HG02840 (cell line): ENCODE results near the gene NRDE2.
"Not testable (repeated sequence)": the region's sequence is repeated elsewhere in the genome, so short reads cannot be mapped to it uniquely, and the experiment has no call there.

Source experiments
- ATAC-seq: cut with Tn5 transposase; IDR thresholded peaks from one replicate; pipeline ENCODE4 v1.9.1; 2021; ENCODE audit warnings: mild to moderate bottlenecking, moderate library complexity, moderate number of reproducible peaks; ENCODE audit not compliant: unreplicated experiment, low FRiP score

The NRDE2 gene

GRCh38 chr14:90344331-90345238, 12.8 kb upstream of the NRDE2 start:
- no peak for ATAC-seq

- ATAC-seq, result no peak
Measured at GRCh38 chr14:90342327-90342726, 10.6 kb upstream of the NRDE2 start.

GRCh38 chr14:90341784-90342183, 10.0 kb upstream of the NRDE2 start:
- ATAC-seq, result no peak

- not testable (repeated sequence) for ATAC-seq
Measured at GRCh38 chr14:90341232-90341631, 9.5 kb upstream of the NRDE2 start.

- no peak for ATAC-seq
Measured at GRCh38 chr14:90336985-90337384, 5.2 kb upstream of the NRDE2 start.

GRCh38 chr14:90336401-90336800, 4.7 kb upstream of the NRDE2 start:
- ATAC-seq, result no peak

GRCh38 chr14:90332271-90332584, 487 bp upstream of the NRDE2 start:
- ATAC-seq, result no peak

- no peak for ATAC-seq
Measured at GRCh38 chr14:90330203-90331196, 1.2 kb downstream of the NRDE2 start.

- no peak for ATAC-seq
Measured at GRCh38 chr14:90321891-90322290, 9.8 kb downstream of the NRDE2 start.

GRCh38 chr14:90319634-90320541, 11.9 kb downstream of the NRDE2 start:
- ATAC-seq, result no peak

GRCh38 chr14:90319173-90319572, 12.6 kb downstream of the NRDE2 start:
- ATAC-seq, result no peak

- no peak for ATAC-seq
Measured at GRCh38 chr14:90318016-90318415, 13.7 kb downstream of the NRDE2 start.

GRCh38 chr14:90317286-90317685, 14.5 kb downstream of the NRDE2 start:
- no peak for ATAC-seq

- ATAC-seq, result no peak
Measured at GRCh38 chr14:90308561-90308960, 23.2 kb downstream of the NRDE2 start.

- ATAC-seq, result no peak
Measured at GRCh38 chr14:90305176-90305601, 26.6 kb downstream of the NRDE2 start.

GRCh38 chr14:90304502-90304901, 27.2 kb downstream of the NRDE2 start:
- no peak for ATAC-seq

- ATAC-seq, result no peak
Measured at GRCh38 chr14:90303473-90303872, 28.3 kb downstream of the NRDE2 start.

GRCh38 chr14:90302529-90303303, 29.0 kb downstream of the NRDE2 start:
- no peak for ATAC-seq

- no peak for ATAC-seq
Measured at GRCh38 chr14:90301668-90302090, 30.1 kb downstream of the NRDE2 start.
